ENCODE results near the gene MSX1.

- TF ChIP-seq CTCF (IDR thresholded peaks at IDR 0.05 in 4 of 5, conservative IDR thresholded peaks at IDR 0.05 in 1 of 5): no peak
- TF ChIP-seq POLR2A (IDR thresholded peaks at IDR 0.05): no peak
Measured at GRCh38 chr4:4829837-4830236, 29.6 kb upstream of the MSX1 start.
